ENCODE measurements around the gene C10orf53.

Gene C10orf53

GRCh38 chr10:49744091-49744685, 64.7 kb downstream of the C10orf53 start:
- Histone ChIP-seq H3K4me3 (replicated peaks; ENCODE audit: insufficient read depth, low read length) (no peak overlapping the region), H3K27ac (replicated peaks) (no peak overlapping the region), H3K27me3 (ENCODE audit: insufficient read depth, poor library complexity, severe bottlenecking) (no peaks in the 10 kb centered on the region)
- no peak for TF ChIP-seq POLR2AphosphoS5 (IDR thresholded peaks at IDR 0.05; ENCODE audit: low read depth)
- TF ChIP-seq CTCF (IDR thresholded peaks at IDR 0.05; ENCODE audit: insufficient read depth, low read length) = no peak
- TF ChIP-seq REST (IDR thresholded peaks at IDR 0.05; ENCODE audit: insufficient replicate concordance, low read depth) = no peak
- no peak for TF ChIP-seq GABPA (IDR thresholded peaks at IDR 0.05; ENCODE audit: low read depth)
- TF ChIP-seq SPI1 (IDR thresholded peaks at IDR 0.05; ENCODE audit: borderline replicate concordance, low read depth) = no peak
- no peak for DNase-seq (ENCODE audit: low read depth in 1 of 2, low spot score in 1 of 2)

- no peak overlapping the region for H3K27ac ChIP-seq (replicated peaks)
- TF ChIP-seq SPI1 (IDR thresholded peaks at IDR 0.05; ENCODE audit: borderline replicate concordance, low read depth) (no peak), GABPA (IDR thresholded peaks at IDR 0.05; ENCODE audit: low read depth) (no peak), POLR2AphosphoS5 (IDR thresholded peaks at IDR 0.05; ENCODE audit: low read depth) (no peak), REST (IDR thresholded peaks at IDR 0.05; ENCODE audit: insufficient replicate concordance, low read depth) (no peak), CTCF (IDR thresholded peaks at IDR 0.05; ENCODE audit: insufficient read depth, low read length) (no peak)
- no peak for DNase-seq (ENCODE audit: low read depth in 1 of 2, low spot score in 1 of 2)
- H3K4me3 ChIP-seq (replicated peaks; ENCODE audit: insufficient read depth, low read length) = no peak overlapping the region
- H3K27me3 ChIP-seq (ENCODE audit: insufficient read depth, poor library complexity, severe bottlenecking) = no peaks in the 10 kb centered on the region
Measured at GRCh38 chr10:49744924-49745605, 65.6 kb downstream of the C10orf53 start.

- Histone ChIP-seq H3K4me3 (replicated peaks; ENCODE audit: insufficient read depth, low read length) (no peak overlapping the region), H3K27me3 (ENCODE audit: insufficient read depth, poor library complexity, severe bottlenecking) (no peaks in the 10 kb centered on the region), H3K27ac (replicated peaks) (no peak overlapping the region)
- TF ChIP-seq GABPA (IDR thresholded peaks at IDR 0.05; ENCODE audit: low read depth) (no peak), REST (IDR thresholded peaks at IDR 0.05; ENCODE audit: insufficient replicate concordance, low read depth) (no peak), CTCF (IDR thresholded peaks at IDR 0.05; ENCODE audit: insufficient read depth, low read length) (no peak), SPI1 (IDR thresholded peaks at IDR 0.05; ENCODE audit: borderline replicate concordance, low read depth) (no peak), POLR2AphosphoS5 (IDR thresholded peaks at IDR 0.05; ENCODE audit: low read depth) (no peak)
- no peak for DNase-seq (ENCODE audit: low read depth in 1 of 2, low spot score in 1 of 2)
Measured at GRCh38 chr10:49745756-49746155, 66.3 kb downstream of the C10orf53 start.
